Common myeloid progenitor, CD34-positive (primary cell): Measurements from ENCODE around the gene PHF21A.

Experiments
- CTCF ChIA-PET: fragments of 350-600 bp; sonication (Branson Sonifier 250); formaldehyde crosslinking; loops from one replicate; lab custom pipeline; 2021; ENCODE audit warnings: antibody characterized with exemption; lab: Charles Lee
- POLR2A ChIA-PET: fragments of 350-600 bp; sonication (Branson Sonifier 250); formaldehyde crosslinking; loops from one replicate; lab custom pipeline; 2021; ENCODE audit warnings: antibody characterized with exemption; lab: Charles Lee
- DNase-seq, 3 donors: peaks; one replicate each; pipeline versions ENCODE4 v3.0.0 to v3.0.0-alpha.2; 2013
- H3K27ac ChIP-seq, 2 experiments: 1 replicate in 1 of 2; 2 replicates in 1 of 2; pipeline ENCODE4 v1.7.0; 2013; ENCODE audit warnings: inconsistent platforms in 2 of 2, low read length in 2 of 2, mild to moderate bottlenecking in 2 of 2, low read depth in 1 of 2, moderate library complexity in 1 of 2; ENCODE audit not compliant: severe bottlenecking in 2 of 2, insufficient read depth in 1 of 2, poor library complexity in 1 of 2
- H3K27me3 ChIP-seq, 5 experiments: replicated peaks in 2 of 5; 1 replicate in 3 of 5; 2 replicates in 2 of 5; pipeline versions ENCODE4 v1.6.1 to v1.7.0; 2013; ENCODE audit warnings: low read length in 4 of 5, mild to moderate bottlenecking in 2 of 5, moderate library complexity in 2 of 5, inconsistent platforms in 1 of 5; ENCODE audit not compliant: insufficient read depth in 5 of 5, control insufficient read depth in 4 of 5
- H3K36me3 ChIP-seq, 4 experiments: 1 replicate in 2 of 4; 2 replicates in 2 of 4; pipeline versions ENCODE4 v1.6.1 to v1.7.0; 2013; ENCODE audit warnings: low read length in 3 of 4, control low read depth in 1 of 4, mild to moderate bottlenecking in 1 of 4; ENCODE audit not compliant: control insufficient read depth in 4 of 4, insufficient read depth in 4 of 4
- H3K4me1 ChIP-seq, 4 experiments: 1 replicate in 3 of 4; 2 replicates in 1 of 4; pipeline versions ENCODE4 v1.6.1 to v1.7.1; 2013; ENCODE audit warnings: low read length in 3 of 4, mild to moderate bottlenecking in 3 of 4, control low read depth in 1 of 4, inconsistent platforms in 1 of 4, moderate library complexity in 1 of 4; ENCODE audit not compliant: control insufficient read depth in 4 of 4, insufficient read depth in 4 of 4; ENCODE audit errors: control extremely low read depth in 1 of 4
- H3K4me3 ChIP-seq, 7 experiments: 1 replicate in 4 of 7; 2 replicates in 3 of 7; pipeline versions ENCODE4 v1.5.1 to v1.7.0; 2013; ENCODE audit warnings: mild to moderate bottlenecking in 7 of 7, low read length in 6 of 7, moderate library complexity in 6 of 7, inconsistent platforms in 2 of 7, low read depth in 2 of 7, control low read depth in 1 of 7; ENCODE audit not compliant: insufficient read depth in 4 of 7, control insufficient read depth in 1 of 7; ENCODE audit errors: extremely low read depth in 1 of 7
- H3K9me3 ChIP-seq, 5 experiments: 1 replicate in 4 of 5; 2 replicates in 1 of 5; pipeline versions ENCODE4 v1.6.1 to v1.7.1; 2013; ENCODE audit warnings: low read length in 4 of 5, mild to moderate bottlenecking in 2 of 5, inconsistent platforms in 1 of 5, low read depth in 1 of 5, moderate library complexity in 1 of 5; ENCODE audit not compliant: control insufficient read depth in 4 of 5, insufficient read depth in 2 of 5; ENCODE audit errors: control extremely low read depth in 1 of 5
- WGBS: methylation state at CpG from one replicate; pipeline ENCODE4 v1.1.5; 2013; ENCODE audit not compliant: insufficient coverage; 5-methylcytosine and 5-hydroxymethylcytosine counted together

The PHF21A gene

GRCh38 chr11:45935349-45936064 is 185.7 kb downstream of the PHF21A start:
- peaks cover 0 to 3% (median 0%) of the 10 kb centered on the region in 4 experiments for H3K4me1 ChIP-seq
- no peaks in the 10 kb centered on the region for H3K9me3 ChIP-seq
- no peak for DNase-seq
- H3K27ac ChIP-seq: no peak overlapping the region
- ChIA-PET POLR2A (no interaction called here), CTCF (interaction anchor here (0.7 to 1.1 kb wide), 2 partner anchors 8 to 65 kb away, joined by 3 to 4 read pairs; no protein-coding TSS in a partner anchor)
- H3K4me3 ChIP-seq: no peak overlapping the region
- H3K36me3 ChIP-seq: peaks cover 8 to 72% (median 31%) of the 10 kb centered on the region in 4 experiments
- WGBS: 97% methylated on average over 6 of the region's 8 CpGs
- no peaks in the 10 kb centered on the region for H3K27me3 ChIP-seq

GRCh38 chr11:45934580-45935318 is 186.5 kb downstream of the PHF21A start:
- POLR2A ChIA-PET: no interaction called here
- Histone ChIP-seq H3K27me3 (no peaks in the 10 kb centered on the region), H3K4me1 (peaks cover 0 to 9% (median 3%) of the 10 kb centered on the region in 4 experiments), H3K9me3 (no peaks in the 10 kb centered on the region), H3K36me3 (peaks cover 7 to 72% (median 30%) of the 10 kb centered on the region in 4 experiments), H3K27ac (no peak overlapping the region), H3K4me3 (no peak overlapping the region)
- WGBS: 95% methylated on average over 10 of the region's 12 CpGs
- no peak for DNase-seq
- CTCF ChIA-PET: interaction anchor here (0.6 to 0.7 kb wide), 2 partner anchors 64 to 1209 kb away, joined by 3 to 4 read pairs; no protein-coding TSS in a partner anchor

- ChIA-PET POLR2A (no interaction called here), CTCF (interaction anchor here (0.6 kb wide), 1 partner anchor 1210 kb away, joined by 3 read pairs; no protein-coding TSS in a partner anchor)
- Histone ChIP-seq H3K36me3 (peaks cover 6 to 72% (median 29%) of the 10 kb centered on the region in 4 experiments), H3K9me3 (no peaks in the 10 kb centered on the region), H3K27ac (no peak overlapping the region), H3K4me3 (no peak overlapping the region), H3K27me3 (no peaks in the 10 kb centered on the region), H3K4me1 (peaks cover 0 to 10% (median 3%) of the 10 kb centered on the region in 4 experiments)
- 95% methylated on average over 14 of the region's 21 CpGs for WGBS
- no peak for DNase-seq
Measured at GRCh38 chr11:45933846-45934579, 187.2 kb downstream of the PHF21A start.

- Histone ChIP-seq H3K4me3 (no peak overlapping the region), H3K4me1 (peaks cover 0 to 10% (median 3%) of the 10 kb centered on the region in 4 experiments), H3K36me3 (peaks cover 6 to 70% (median 28%) of the 10 kb centered on the region in 4 experiments), H3K27ac (no peak overlapping the region), H3K27me3 (no peaks in the 10 kb centered on the region), H3K9me3 (no peaks in the 10 kb centered on the region)
- CTCF ChIA-PET: no interaction called here
- WGBS: 89% methylated on average over 6 of the region's 15 CpGs
- POLR2A ChIA-PET: no interaction called here
- no peak for DNase-seq
Measured at GRCh38 chr11:45933131-45933831, 188.0 kb downstream of the PHF21A start.

GRCh38 chr11:45932217-45932616 is 189.0 kb downstream of the PHF21A start:
- DNase-seq: no peak
- H3K27ac ChIP-seq: no peak overlapping the region
- peaks cover 0 to 12% (median 8%) of the 10 kb centered on the region in 4 experiments for H3K4me1 ChIP-seq
- 97% methylated on average over 3 of the region's 8 CpGs for WGBS
- no peaks in the 10 kb centered on the region for H3K9me3 ChIP-seq
- H3K4me3 ChIP-seq: no peak overlapping the region
- ChIA-PET POLR2A (no interaction called here), CTCF (no interaction called here)
- peaks cover 6 to 63% (median 24%) of the 10 kb centered on the region in 4 experiments for H3K36me3 ChIP-seq
- H3K27me3 ChIP-seq: no peaks in the 10 kb centered on the region

- H3K4me1 ChIP-seq: peaks cover 0 to 14% (median 10%) of the 10 kb centered on the region in 4 experiments
- H3K36me3 ChIP-seq: peaks cover 6 to 58% (median 24%) of the 10 kb centered on the region in 4 experiments
- no peaks in the 10 kb centered on the region for H3K27me3 ChIP-seq
- no peak overlapping the region for H3K4me3 ChIP-seq
- WGBS: 91% methylated on average over 9 of the region's 10 CpGs
- ChIA-PET POLR2A (no interaction called here), CTCF (no interaction called here)
- no peak overlapping the region for H3K27ac ChIP-seq
- no peak for DNase-seq
- H3K9me3 ChIP-seq: no peaks in the 10 kb centered on the region
Measured at GRCh38 chr11:45931739-45932138, 189.5 kb downstream of the PHF21A start.
